GM20000 (cell line): Measurements from ENCODE around the gene CHRM5.

Experiments
- DNase-seq: peaks from one replicate; pipeline ENCODE4 v3.0.0; 2012; ENCODE audit warnings: low spot score
- TF ChIP-seq, protein P1 (sequence below): IDR thresholded peaks from 2 replicates; pipeline ENCODE4 v1.5.1; 2012; ENCODE audit warnings: mild to moderate bottlenecking, control low read depth; ENCODE audit errors: extremely low read depth, missing control alignments

Gene CHRM5

DNA sequence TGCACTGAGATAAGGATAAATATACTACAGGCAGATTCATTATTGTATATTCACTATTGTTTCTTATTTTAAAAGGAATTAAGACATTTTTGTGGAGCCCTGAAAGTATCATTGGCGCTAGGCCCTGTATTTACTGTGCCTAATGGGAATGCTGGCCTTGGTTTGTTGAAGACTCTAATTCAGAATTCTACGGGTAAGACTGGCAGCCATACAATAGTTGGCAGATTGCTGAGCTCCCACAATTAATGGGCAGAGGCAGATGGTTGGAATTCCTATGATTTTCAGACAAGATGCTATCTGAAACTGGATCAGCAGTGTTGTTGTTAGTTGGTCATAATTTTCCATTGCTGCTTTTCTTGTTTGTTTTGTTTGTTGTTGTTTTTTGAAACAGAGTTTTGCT, 148.3 kb downstream of the CHRM5 start:
- DNase-seq: no peak
- TF ChIP-seq, protein P1, sequence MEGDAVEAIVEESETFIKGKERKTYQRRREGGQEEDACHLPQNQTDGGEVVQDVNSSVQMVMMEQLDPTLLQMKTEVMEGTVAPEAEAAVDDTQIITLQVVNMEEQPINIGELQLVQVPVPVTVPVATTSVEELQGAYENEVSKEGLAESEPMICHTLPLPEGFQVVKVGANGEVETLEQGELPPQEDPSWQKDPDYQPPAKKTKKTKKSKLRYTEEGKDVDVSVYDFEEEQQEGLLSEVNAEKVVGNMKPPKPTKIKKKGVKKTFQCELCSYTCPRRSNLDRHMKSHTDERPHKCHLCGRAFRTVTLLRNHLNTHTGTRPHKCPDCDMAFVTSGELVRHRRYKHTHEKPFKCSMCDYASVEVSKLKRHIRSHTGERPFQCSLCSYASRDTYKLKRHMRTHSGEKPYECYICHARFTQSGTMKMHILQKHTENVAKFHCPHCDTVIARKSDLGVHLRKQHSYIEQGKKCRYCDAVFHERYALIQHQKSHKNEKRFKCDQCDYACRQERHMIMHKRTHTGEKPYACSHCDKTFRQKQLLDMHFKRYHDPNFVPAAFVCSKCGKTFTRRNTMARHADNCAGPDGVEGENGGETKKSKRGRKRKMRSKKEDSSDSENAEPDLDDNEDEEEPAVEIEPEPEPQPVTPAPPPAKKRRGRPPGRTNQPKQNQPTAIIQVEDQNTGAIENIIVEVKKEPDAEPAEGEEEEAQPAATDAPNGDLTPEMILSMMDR: no peak
